GM18499 (cell line): Measurements from ENCODE around the gene TTN.

Source experiments
- ATAC-seq: cut with Tn5 transposase; IDR thresholded peaks from one replicate; pipeline ENCODE4 v1.9.1; 2021; ENCODE audit warnings: moderate number of reproducible peaks; ENCODE audit not compliant: insufficient read depth, unreplicated experiment

TTN gene

GRCh38 chr2:178819147-178819875 lies 12.1 kb upstream of the TTN start:
- ATAC-seq, result no peak

GRCh38 chr2:178811901-178812300 lies 4.7 kb upstream of the TTN start:
- ATAC-seq, result no peak

DNA sequence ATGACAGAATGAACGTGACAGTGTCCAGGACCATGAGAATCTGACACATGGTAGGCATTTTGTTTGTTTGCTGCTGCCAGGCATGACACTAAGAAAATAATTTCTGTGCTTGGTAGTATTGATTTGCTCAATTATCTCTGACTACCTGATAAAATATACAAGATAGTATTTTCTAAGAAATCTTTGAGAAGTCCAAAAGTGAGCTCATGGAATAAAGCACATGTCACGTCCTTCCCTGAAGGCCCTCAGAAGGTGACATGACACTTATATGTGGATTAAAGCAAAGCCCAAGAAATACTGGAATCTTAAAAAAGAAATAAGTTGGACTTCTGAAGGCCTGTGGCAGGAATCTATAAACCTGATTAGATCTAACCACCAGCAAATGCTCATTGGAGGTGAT lies 3.8 kb upstream of the TTN start:
- ATAC-seq, result no peak

DNA sequence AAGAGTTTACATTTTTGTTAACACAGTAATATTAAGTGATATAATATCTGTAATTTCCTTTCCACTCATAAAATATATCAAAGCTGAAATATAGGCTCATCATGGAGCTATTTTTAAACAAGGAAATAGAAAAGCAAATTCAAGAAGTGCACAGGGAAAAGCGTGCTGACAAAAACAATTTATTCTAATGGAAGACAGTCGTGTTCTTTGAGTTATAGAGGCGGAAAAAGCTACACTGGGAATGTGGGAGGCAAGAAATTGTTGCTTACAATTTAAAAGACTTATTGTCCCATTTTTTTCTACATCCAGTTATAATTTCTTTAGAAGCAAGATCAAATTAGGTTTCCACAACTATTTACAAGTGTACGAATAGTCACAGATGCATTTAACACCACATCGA lies 3.2 kb upstream of the TTN start:
- no peak for ATAC-seq

DNA sequence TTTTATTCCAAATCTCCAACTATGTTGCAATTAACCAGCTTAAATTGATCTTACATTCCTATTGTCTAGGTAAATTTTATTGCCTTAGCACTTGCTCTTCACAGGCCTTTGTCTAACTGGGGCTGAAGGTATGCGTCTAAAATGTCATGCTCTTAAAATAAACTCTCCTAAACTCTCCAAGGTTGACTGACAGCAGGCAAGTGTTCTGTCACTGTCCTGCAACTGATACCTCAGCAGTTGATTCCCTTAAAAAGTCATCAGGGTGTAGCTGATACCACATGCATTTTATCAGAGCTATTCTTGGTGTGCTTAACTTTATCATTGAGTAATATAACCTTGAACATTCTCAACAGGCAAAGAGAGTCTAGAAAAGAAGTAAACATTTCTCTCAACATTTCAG lies 680 bp downstream of the TTN start:
- ATAC-seq, result no peak

DNA sequence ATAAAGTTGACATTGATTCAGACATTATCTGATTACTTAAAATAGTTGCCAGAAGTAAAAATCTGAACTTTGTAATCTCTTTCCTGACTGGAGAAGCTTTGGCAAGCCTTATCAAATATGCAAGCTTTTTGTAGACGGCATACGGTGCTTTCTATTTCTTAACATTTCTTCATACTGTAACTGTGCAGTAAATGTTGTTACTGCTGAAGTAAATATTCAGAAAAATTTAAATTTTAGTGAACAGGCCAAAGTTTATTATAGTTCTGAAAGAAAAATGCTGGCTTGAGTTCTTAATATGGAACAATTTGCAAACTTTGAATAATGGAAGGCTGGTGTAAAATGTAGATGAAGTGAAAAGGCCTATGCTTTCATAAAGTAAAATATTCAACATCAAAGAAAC lies 1.8 kb downstream of the TTN start:
- ATAC-seq, result no peak

GRCh38 chr2:178804791-178805190 lies 2.4 kb downstream of the TTN start:
- no peak for ATAC-seq

DNA sequence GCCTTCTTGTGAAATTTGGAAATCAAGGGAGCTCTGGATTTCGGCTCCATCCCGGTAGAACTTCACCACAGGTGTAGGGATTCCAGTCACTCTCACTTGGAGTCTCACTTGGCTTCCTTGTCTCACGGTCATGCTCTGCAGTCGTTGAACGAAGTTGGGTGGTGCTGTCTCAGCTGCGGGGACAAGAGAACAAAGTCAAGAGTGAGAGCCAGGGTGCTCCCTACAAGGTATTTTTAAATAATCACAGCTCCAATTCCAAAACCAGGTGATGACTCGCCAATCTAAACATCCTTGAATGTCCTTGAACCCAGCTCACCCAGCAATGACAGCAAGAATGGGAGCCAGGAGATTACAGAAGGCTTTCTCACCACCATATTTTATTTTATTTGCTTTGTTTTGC lies 6.7 kb downstream of the TTN start:
- no peak for ATAC-seq

DNA sequence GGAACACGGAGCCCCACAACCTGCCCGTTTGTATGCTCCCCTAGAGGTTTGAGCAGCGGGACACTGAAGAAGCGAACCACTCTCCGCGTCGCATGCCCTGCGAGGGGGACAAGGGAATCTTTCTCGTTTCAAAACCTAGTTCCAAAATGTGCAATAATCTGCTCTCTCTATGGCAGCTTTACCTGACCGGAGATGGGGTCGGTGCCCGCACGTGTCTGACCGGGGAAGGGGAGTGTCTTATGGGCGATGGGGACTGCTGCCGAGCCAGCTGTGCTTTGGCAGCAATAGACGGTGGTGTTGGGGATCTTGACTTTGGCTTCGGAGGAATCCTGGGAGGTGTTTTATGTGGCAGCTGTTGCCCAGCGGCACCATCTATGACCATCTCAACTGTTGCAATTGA lies 7.9 kb downstream of the TTN start:
- ATAC-seq, result no peak

DNA sequence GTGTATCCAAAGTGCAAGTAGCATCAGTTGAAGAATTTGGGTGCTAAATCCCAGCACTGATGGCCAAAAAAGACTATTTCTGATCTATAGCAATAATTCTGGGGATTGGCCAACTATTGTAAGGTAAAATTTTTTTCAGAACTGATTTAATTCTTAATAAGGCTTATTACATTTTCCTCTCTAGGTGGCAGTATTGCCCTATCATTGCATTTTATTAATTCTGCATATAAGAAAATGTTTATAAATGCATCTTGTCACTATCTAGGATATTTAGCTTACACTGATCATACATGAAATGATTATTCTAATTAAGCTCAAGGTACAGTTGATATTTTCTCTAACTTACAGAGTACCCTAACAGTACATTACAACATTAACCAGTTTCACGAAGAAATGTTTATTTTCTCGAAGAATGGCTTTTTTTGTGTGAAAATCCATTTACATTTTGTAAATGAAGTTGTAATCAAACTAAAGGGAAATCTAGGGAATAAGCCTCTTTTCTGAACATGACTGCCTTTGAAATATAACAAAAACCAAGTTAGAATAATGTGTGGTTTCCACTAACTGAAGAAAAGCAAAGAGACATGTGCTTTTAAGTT lies 11.0 kb downstream of the TTN start:
- ATAC-seq, result no peak

DNA sequence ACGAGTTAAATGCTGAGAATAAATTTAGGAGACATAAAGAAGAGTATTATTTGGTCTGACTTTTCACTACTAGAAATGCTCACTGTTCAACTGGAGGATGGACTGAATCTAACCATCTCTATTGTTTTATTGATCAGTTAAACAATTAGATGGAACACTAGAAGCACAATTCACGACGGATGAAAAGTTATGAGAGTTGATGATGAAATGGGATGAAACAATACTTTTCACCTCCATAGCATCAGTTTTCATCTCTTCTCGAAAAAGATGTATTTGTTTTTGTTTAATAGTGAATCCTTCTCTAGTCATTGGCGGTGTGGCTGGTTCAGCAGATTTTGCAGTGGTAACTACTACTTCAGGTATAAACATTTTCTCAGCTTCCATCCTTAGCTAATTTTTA lies 19.3 kb downstream of the TTN start:
- ATAC-seq, result no peak

GRCh38 chr2:178787155-178787554 lies 20.1 kb downstream of the TTN start:
- no peak for ATAC-seq

DNA sequence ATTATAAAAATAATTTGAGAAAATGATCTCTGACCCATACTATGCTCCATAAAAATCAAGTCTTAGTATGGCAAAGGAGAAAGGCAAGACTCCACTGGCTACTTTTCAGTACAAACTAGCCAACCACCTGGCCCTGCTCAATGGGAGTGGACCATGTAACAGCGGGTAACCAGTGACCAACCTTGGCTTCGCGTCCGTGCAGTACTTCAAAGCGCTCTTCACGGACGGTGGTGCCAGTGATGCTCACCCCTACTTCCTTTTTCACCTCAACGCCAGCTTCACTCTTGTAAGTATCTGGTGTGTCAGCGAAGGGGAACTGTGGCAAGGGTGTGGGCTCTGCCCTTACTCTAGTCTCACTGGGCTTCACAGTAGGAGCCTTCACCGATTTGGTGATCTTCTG lies 23.3 kb downstream of the TTN start:
- ATAC-seq, result no peak

- no peak for ATAC-seq
Measured at GRCh38 chr2:178782236-178782635, 25.0 kb downstream of the TTN start.

GRCh38 chr2:178777577-178777976 lies 29.6 kb downstream of the TTN start:
- ATAC-seq, result no peak

DNA sequence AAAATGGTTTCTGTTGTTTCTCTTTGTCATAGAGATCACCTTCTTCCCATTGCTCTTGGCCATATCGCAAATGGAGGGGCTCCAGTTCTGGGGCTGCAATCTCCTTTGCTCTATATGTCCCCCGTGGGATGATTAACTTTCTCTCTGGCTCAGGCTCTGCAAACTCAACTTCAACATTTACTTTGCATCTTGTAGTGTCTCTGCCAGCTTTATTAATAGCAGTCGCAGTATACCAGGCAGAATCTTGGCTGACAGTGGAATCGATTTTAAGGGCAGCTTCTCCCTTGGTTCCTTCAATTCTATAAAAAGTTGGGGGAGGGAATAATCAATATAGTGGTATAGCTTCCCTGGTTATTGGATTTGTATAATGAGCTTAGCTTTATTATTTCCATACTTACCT lies 30.5 kb downstream of the TTN start:
- ATAC-seq, result no peak

- no peak for ATAC-seq
Measured at GRCh38 chr2:178775975-178776374, 31.2 kb downstream of the TTN start.

- no peak for ATAC-seq
Measured at GRCh38 chr2:178770518-178770917, 36.7 kb downstream of the TTN start.

GRCh38 chr2:178767094-178768060 lies 39.8 kb downstream of the TTN start:
- ATAC-seq, result no peak

DNA sequence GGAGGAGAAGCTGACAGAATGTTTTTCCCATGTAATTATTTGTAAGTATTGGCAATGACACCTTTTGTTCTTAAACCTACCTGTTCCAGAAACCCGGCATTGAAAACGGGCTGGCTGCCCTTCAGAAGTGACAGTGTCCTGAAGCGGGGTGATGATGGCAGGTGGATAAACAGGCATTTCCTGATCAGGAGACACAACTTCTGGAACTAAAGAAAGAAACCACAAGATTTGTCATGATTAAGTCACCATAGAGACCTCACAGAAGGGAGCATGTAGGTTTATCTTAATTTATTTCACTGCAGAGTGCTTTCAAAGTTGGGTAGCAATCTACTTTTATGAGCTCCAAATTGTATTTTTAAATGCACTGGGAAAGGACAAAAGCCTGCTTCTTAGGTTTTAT lies 43.1 kb downstream of the TTN start:
- ATAC-seq, result no peak

DNA sequence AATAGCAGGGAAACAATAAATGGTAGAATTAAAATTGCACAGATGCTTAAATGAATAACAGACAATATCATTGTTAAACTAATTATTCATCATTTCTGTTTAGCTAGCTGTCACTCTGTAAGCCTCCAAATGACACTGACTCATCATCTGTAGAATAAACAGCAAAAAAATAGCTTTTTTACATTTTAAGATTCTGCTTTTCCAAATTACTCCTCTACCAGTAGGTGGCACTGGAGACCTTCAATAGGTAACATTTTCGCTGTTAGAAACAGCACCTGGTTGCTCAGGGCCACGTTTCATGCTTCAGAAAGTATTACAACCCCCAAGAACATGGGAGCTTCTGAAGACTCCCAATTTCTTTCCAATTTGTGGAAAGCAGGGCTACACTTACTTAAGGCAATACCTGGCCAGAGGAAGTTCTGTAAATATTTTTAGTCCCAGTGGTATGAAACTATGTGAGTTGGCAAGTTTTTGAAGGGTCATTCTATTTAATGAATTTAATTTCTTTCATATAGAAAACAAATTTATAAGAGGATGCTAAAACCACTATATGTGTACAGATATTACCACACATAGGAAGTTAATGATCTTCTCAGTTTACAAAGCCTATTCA lies 45.4 kb downstream of the TTN start:
- ATAC-seq, result no peak
